ENCODE data around the gene DNAH17. TPM values are rescaled to one million over a fixed set of nuclear protein-coding genes. Genes with fewer than 3 reads are reported as not detected.

DNAH17 gene
- total RNA-seq, 1 donor from 2014 or later: not detected

- H3K27ac ChIP-seq: no peak overlapping the region
- H3K27me3 ChIP-seq: no peaks in the 10 kb centered on the region
- no peaks in the 10 kb centered on the region for H3K9me3 ChIP-seq (ENCODE audit: low read depth)
- Mint-ChIP-seq H3K27me3 (ENCODE audit: insufficient read depth, low read depth) (peaks cover 6% of the 10 kb centered on the region), H3K4me3 (no peak overlapping the region), H3K9me3 (peaks cover 4% of the 10 kb centered on the region), H3K4me1 (no peaks in the 10 kb centered on the region), H3K36me3 (no peaks in the 10 kb centered on the region), H3K27ac (no peak overlapping the region)
- DNase-seq (ENCODE audit: low spot score): no peak
- H4K20me1 ChIP-seq (ENCODE audit: low read depth): no peaks in the 10 kb centered on the region
- no peak overlapping the region for H3K4me2 ChIP-seq
- TF ChIP-seq, protein P1, sequence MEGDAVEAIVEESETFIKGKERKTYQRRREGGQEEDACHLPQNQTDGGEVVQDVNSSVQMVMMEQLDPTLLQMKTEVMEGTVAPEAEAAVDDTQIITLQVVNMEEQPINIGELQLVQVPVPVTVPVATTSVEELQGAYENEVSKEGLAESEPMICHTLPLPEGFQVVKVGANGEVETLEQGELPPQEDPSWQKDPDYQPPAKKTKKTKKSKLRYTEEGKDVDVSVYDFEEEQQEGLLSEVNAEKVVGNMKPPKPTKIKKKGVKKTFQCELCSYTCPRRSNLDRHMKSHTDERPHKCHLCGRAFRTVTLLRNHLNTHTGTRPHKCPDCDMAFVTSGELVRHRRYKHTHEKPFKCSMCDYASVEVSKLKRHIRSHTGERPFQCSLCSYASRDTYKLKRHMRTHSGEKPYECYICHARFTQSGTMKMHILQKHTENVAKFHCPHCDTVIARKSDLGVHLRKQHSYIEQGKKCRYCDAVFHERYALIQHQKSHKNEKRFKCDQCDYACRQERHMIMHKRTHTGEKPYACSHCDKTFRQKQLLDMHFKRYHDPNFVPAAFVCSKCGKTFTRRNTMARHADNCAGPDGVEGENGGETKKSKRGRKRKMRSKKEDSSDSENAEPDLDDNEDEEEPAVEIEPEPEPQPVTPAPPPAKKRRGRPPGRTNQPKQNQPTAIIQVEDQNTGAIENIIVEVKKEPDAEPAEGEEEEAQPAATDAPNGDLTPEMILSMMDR (IDR thresholded peaks at IDR 0.05): no peak
- no peaks in the 10 kb centered on the region for H3K79me2 ChIP-seq (ENCODE audit: low read depth)
- H3K4me1 ChIP-seq: no peaks in the 10 kb centered on the region
- no peaks in the 10 kb centered on the region for H3K36me3 ChIP-seq
- no peaks in the 10 kb centered on the region for H3F3A ChIP-seq (ENCODE audit: low read depth)
- H3K9ac ChIP-seq: no peak overlapping the region
- H3K4me3 ChIP-seq: no peak overlapping the region
- no peak overlapping the region for H2AFZ ChIP-seq (replicated peaks)
These were observed 28.5 kb downstream of the DNAH17 start for GRCh38 chr17:78548725-78549124.

DNA sequence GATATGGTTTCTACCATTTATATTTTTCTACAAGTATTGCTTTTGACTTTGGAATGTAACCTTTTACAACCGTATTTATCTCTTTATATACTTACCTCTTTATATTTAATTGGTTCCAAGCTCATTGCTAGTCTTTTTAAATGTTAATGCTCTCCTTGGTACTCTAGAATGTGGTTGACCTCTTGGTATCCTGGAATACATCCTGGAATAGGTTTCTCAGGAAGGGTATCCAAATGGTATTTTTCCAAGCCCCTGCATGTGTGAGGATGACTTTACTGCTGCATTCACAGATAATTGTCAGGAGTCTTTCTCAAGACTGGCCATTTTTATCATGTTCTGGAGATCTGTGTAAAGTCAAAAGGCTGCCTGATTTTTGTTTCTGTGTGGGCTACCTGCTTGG, 30.2 kb downstream of the DNAH17 start:
- Histone ChIP-seq H3K9me3 (ENCODE audit: low read depth) (no peaks in the 10 kb centered on the region), H3F3A (ENCODE audit: low read depth) (no peaks in the 10 kb centered on the region), H2AFZ (replicated peaks) (no peak overlapping the region), H3K79me2 (ENCODE audit: low read depth) (no peaks in the 10 kb centered on the region), H3K4me3 (no peak overlapping the region), H3K4me1 (no peaks in the 10 kb centered on the region), H3K27me3 (no peaks in the 10 kb centered on the region), H3K9ac (no peak overlapping the region), H4K20me1 (ENCODE audit: low read depth) (no peaks in the 10 kb centered on the region), H3K36me3 (no peaks in the 10 kb centered on the region), H3K4me2 (no peak overlapping the region), H3K27ac (no peak overlapping the region)
- H3K27ac Mint-ChIP-seq: no peak overlapping the region
- peaks cover 6% of the 10 kb centered on the region for H3K27me3 Mint-ChIP-seq (ENCODE audit: insufficient read depth, low read depth)
- no peak for TF ChIP-seq EZH2 (IDR thresholded peaks at IDR 0.05)
- no peak for TF ChIP-seq EZH2phosphoT487 (IDR thresholded peaks at IDR 0.05)
- TF ChIP-seq, protein P1 (IDR thresholded peaks at IDR 0.05): no peak
- no peaks in the 10 kb centered on the region for H3K4me1 Mint-ChIP-seq
- H3K36me3 Mint-ChIP-seq: no peaks in the 10 kb centered on the region
- no peak for DNase-seq (ENCODE audit: low spot score)
- H3K4me3 Mint-ChIP-seq: no peak overlapping the region
- peaks cover 4% of the 10 kb centered on the region for H3K9me3 Mint-ChIP-seq

DNA sequence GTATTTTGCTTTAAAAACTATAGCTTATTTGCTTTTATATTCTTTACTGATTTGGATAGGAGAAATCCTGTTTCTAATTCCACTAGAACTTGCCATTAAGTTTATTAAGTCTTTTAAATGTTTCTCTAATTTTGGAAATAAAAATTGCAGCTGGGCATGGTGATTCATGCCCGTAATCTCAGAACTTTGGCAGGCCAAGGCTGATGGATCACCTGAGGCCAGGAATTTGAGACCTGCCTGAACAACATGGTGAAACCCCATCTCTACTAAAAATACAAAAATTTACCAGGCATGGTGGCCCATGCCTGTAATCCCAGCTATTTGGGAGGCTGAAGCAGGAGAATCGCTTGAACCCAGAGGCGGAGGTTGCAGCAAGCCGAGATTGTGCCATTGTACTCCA, 30.7 kb downstream of the DNAH17 start:
- Histone ChIP-seq H3K9ac (no peak overlapping the region), H3K27ac (no peak overlapping the region), H3F3A (ENCODE audit: low read depth) (no peaks in the 10 kb centered on the region), H3K4me3 (no peak overlapping the region), H3K27me3 (no peaks in the 10 kb centered on the region), H2AFZ (replicated peaks) (no peak overlapping the region), H3K4me2 (no peak overlapping the region), H3K79me2 (ENCODE audit: low read depth) (no peaks in the 10 kb centered on the region), H3K36me3 (no peaks in the 10 kb centered on the region), H4K20me1 (ENCODE audit: low read depth) (no peaks in the 10 kb centered on the region), H3K4me1 (no peaks in the 10 kb centered on the region), H3K9me3 (ENCODE audit: low read depth) (no peaks in the 10 kb centered on the region)
- Mint-ChIP-seq H3K9me3 (peaks cover 4% of the 10 kb centered on the region), H3K27me3 (ENCODE audit: insufficient read depth, low read depth) (peaks cover 6% of the 10 kb centered on the region), H3K4me1 (no peaks in the 10 kb centered on the region), H3K4me3 (no peak overlapping the region), H3K36me3 (no peaks in the 10 kb centered on the region), H3K27ac (no peak overlapping the region)
- DNase-seq (ENCODE audit: low spot score): no peak
- no peak for TF ChIP-seq EZH2 (IDR thresholded peaks at IDR 0.05)
- no peak for TF ChIP-seq EZH2phosphoT487 (IDR thresholded peaks at IDR 0.05)
- TF ChIP-seq, protein P1 (IDR thresholded peaks at IDR 0.05): no peak
